ENCODE data around the gene OR1L6. TPM values are rescaled to one million over a fixed set of nuclear protein-coding genes. Genes with fewer than 3 reads are reported as not detected.

OR1L6 gene
- polyA plus RNA-seq (ENCODE audit: insufficient read length) = not detected

GRCh38 chr9:122742003-122742402 lies at the start of gene OR1L6:
TSS of gene OR1L6 (plus strand) at chr9:122742303. CDS start at chr9:122749848, 7,545 bp downstream.
- no peak for DNase-seq

GRCh38 chr9:122695696-122696095 lies 46.4 kb upstream of the OR1L6 start:
- DNase-seq = no peak

- no peak for DNase-seq
Observed at GRCh38 chr9:122718038-122718437, 24.1 kb upstream of the OR1L6 start.

- DNase-seq = no peak
Observed at GRCh38 chr9:122719218-122719617, 22.9 kb upstream of the OR1L6 start.

GRCh38 chr9:122723690-122724089 lies 18.4 kb upstream of the OR1L6 start, which contains the start of gene OR1L4:
TSS of gene OR1L4 (plus strand) at chr9:122723990. CDS start at chr9:122723990, 0 bp downstream.
- DNase-seq = no peak

GRCh38 chr9:122754825-122755224 lies 12.7 kb downstream of the OR1L6 start:
- no peak for DNase-seq

GRCh38 chr9:122767817-122768216 lies 25.7 kb downstream of the OR1L6 start:
- no peak for DNase-seq

GRCh38 chr9:122777052-122777451 lies 34.9 kb downstream of the OR1L6 start:
- DNase-seq = no peak

- DNase-seq = no peak
Observed at GRCh38 chr9:122777935-122778627, 36.0 kb downstream of the OR1L6 start.

GRCh38 chr9:122779181-122779580 lies 37.1 kb downstream of the OR1L6 start:
- no peak for DNase-seq

GRCh38 chr9:122780026-122780425 lies 37.9 kb downstream of the OR1L6 start:
- DNase-seq = no peak

GRCh38 chr9:122781671-122782070 lies 39.6 kb downstream of the OR1L6 start:
- no peak for DNase-seq

GRCh38 chr9:122785269-122785668 lies 43.2 kb downstream of the OR1L6 start:
- DNase-seq = no peak

GRCh38 chr9:122786338-122786737 lies 44.2 kb downstream of the OR1L6 start:
- no peak for DNase-seq

- no peak for DNase-seq
Observed at GRCh38 chr9:122788831-122789230, 46.7 kb downstream of the OR1L6 start, which contains the start of gene OR5C1. TSS of gene OR5C1 (plus strand) at chr9:122788933. CDS start at chr9:122788933, 0 bp downstream.

GRCh38 chr9:122789256-122790046 lies 47.3 kb downstream of the OR1L6 start:
- DNase-seq = no peak

- DNase-seq = no peak
Observed at GRCh38 chr9:122791872-122792669, 50.0 kb downstream of the OR1L6 start.

- no peak for DNase-seq
Observed at GRCh38 chr9:122797316-122798063, 55.4 kb downstream of the OR1L6 start.

Measured in hindlimb muscle (tissue), 1 donor.